Measurements from ENCODE around the gene TLX2.

Gene TLX2

DNA sequence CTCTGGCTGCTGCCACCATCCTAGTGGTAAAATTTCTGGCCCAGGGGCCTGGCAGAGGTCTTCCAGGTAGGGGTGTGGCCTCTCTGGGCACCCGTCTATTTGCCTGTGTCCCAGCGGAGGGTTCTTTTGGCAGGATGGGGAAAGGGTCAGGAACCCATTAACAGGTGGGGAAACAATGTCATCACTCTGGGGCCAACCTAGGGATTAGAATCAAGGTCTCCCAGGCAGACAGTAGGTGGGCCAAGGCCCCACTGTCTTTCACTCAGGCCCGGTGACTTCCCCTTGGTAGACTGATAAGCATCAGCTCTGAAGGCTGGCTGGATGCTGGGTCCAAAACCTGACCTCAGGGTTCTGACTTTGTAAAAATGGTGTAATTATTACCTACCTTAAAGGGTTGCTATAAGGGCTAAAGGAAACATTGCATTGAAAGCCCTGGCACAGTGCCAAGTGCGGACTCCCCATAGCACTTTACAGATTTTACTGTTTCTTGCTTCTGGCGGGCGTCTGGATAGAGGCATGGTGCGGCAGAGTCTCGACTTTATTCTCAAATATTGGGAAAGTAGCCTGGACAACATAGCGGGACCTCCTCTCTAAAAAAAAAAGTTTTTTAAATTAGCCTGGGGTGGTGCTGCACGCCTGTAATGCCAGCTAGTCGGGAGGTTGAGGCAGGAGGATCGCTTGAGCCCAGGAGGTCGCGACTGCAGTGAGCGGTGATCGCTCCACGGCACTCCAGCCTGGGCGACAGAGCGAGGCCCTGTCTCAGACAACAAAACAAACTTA, 17.1 kb upstream of the TLX2 start:
- DNase-seq (ENCODE audit: low read depth), result no peak

DNA sequence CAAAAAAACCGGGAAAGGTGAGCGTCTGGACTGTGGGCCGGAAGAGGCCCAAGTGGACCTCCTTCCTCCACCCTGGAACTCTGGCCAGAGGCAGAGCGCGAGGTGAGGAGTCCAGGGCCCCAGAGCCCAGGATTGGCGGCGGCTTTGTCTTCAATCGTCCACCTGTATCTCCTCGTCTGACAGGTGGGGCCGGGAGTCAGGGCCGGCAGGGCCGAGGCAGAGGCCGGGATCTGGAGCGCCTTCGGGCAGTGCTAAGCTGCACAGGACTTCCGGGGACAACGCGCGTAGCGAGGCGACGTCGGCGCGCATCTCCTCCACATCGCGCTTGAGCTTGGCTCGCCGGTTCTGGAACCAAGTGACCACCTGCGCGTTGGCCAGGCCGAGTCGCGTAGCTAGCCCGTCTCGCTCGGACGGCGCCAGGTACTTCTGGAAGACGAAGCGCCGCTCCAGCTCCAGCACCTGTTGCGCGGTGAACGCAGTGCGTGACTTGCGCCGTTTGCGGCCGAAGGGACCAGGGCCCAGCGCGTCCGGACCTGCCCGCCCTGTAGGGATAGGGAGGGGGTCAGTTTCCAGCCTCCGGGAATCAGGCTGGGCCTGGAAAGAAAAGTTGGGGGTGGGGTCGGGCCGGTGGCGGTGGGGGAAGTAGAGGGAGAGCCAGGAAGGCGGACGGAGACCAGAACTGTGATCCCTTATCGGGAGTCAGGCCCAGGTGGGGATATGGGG, 16.3 kb upstream of the TLX2 start:
- no peak for DNase-seq (ENCODE audit: low read depth)

GRCh38 chr2:74498500-74499266, 15.6 kb upstream of the TLX2 start:
- DNase-seq (ENCODE audit: low read depth), result no peak

DNA sequence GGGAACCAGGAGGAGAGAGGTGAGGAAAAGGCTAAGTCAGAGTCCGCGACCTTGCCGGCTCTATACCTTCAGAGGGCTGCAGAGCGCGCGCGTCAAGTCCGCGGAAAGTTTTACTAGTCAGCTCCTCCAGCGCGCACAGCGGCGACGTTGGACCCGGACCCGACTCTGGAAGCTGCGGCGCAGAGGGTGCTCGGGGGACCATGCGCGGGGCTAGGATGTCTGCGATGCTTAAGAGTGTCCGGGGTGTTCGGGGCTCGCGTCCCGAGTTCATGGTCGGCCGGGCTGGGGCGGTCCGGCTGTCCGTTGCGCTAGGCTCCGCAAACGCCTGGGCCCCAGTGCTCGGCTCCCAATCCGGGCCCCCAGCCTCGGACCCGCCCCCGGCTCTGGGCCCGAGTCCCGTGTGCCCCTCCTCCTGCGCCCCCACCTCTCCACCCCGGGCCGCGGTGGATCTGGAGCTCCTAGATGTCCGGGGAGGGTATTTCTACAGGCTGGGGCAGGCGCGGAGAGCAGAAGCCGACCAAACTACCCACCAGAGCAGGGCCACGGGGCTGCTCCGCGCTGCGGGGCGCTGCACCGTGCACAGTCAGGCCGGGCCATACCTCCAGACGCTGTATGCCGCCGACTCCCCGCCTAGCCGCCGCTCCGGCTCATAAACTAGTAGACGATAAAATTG, 14.8 kb upstream of the TLX2 start, which contains the start of gene LBX2:
Gene LBX2, minus strand, starts transcription at position 337 of the 673 bp plus-strand sequence. Its CDS starts 66 bp downstream, at position 271.
- no peak for DNase-seq (ENCODE audit: low read depth)

DNA sequence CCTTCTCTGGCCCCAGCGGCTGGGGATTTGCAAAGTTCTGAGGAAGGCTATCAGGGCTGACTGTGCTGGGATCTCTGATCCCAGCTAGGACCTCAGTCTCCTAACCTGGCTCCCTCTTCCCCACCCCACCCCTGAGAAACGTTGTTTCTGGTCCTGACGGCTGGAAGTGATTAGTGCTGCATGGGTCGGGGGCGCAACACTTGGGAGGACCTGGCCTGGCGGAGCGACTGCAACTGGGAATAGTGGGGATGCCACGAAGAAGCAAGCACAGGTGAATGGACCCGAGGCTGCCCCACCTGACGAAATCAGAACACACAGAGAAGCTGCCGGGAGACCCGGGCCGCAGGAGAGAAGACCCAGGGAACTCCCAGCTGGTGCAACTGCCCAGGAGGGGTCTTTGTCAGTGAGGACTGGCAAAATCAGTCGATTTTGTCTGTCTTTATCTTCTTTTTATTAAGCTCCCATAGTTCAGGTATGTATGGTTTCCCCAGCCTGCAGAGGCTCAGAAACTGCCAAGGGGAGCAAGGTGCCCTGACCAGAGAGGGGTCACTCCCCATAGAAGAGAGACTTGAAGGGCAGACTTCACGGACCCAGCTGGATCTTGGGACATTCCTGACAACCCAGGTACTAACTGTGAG, 14.2 kb upstream of the TLX2 start:
- DNase-seq (ENCODE audit: low read depth), result no peak

GRCh38 chr2:74500578-74500946, 13.7 kb upstream of the TLX2 start:
- DNase-seq (ENCODE audit: low read depth), result no peak

- DNase-seq (ENCODE audit: low read depth), result no peak
Observed at GRCh38 chr2:74501335-74502071, 12.7 kb upstream of the TLX2 start.

DNA sequence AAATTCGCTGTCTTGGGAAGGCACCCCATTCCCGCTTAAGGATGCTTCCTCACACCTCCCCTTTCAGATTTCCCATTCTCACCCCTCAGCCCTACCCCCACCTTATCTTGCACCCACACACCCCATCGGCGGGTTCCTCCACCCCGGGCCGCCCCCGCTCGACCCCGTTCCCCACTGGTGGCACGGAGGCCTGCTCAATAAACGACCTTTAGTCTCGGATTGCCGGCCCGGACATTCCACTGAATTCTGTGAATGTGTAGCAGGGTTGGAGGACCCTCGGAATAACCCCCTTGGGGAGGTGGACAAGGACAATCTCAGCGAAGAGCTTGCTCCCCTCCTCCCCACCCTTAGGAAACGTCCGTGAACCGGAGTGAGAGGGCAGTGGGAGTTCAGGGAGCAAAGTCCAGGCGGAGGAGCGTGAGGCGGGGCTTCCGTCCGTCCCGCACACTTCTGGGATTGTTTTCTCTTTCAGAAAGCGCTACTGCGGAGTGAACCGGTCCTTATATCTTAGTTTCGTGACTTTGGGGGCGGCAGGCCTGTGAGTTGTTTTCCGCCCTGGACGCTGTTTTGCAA, 12.0 kb upstream of the TLX2 start:
- DNase-seq (ENCODE audit: low read depth), result no peak

DNA sequence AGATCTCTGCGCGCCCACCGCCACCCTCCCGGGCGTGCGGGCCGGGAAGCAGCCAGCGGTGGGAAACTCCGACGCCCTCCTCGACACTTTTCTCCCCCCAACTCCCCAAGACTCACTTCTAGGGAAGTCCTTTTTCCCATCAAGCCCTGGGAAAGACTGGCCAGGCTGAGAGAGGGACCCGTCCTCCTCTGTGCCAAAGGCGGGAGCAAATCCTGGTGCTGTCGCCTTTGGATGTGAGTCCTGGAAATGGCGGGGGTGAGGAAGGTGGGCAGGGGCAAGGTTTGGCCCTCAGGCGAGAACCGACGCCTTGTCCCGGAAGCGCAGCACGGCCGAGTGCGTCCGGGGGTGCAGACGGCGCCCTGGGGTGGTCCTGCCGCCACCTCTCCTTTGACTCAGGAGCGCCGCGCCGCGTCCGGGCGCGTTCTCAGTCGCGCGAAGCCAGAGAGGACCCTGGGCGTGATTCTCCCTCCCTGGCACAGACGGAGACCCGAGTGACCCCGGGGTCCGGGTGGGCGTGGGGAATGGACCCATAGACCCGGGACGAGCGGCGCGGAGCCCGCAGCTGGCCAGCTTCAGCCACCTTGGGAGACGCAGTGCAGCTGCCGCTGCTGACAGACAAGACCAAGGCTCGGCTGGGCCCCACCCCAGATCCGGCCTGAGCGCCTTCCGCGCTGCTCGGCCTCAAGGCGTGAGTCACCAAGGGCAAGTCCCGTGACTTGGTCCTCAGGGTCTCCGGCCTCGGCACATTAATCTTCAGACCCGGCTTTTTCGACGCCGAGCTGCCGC, 11.3 kb upstream of the TLX2 start:
- DNase-seq (ENCODE audit: low read depth), result no peak

DNA sequence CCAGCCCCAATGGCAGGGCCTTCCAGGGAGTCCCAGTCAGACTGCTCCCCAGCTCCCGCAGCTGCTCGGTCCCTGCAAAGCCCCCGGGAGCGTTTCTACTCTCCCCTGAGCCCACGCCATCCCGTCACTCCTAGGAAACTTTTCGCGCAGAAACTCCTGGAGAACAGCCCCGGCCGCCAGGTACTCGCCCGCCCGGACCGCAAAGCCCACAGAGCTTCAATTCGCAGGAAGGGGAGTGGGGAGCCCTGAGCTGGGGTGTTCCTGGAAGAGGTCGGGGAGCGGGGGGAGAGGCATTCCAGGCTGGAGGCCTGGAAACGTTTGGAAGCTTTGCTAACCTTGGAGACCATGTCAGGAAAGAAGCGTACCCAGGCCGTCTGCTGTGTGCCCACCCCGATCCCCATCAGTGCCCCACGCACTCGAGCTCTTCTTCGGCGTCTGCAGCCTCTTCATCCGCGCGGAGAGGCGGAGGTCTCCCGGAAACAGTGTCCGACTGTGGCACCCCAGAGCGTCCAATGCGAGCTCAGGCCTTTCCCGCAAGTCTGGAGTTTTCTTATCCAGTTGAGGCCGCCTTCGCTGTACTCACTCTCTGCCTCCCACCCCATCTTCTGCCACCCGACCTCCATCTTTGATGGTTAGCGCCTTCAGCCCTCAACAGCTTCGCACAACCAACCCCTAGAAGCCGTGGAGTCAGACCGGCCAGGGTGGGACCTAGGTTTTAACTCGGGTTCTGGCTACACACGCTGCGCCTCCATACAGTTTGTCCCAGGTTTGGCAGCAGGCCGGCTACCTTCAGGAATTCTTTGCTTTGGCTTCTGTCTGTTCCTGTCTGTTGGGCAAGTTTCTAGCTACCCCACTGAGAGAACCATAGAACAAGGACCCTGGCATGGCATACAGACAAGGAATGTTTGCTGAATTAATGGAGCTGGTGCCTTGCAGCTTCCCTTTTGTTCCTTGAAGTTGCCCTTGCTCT, 10.5 kb upstream of the TLX2 start:
- no peak for DNase-seq (ENCODE audit: low read depth)

DNA sequence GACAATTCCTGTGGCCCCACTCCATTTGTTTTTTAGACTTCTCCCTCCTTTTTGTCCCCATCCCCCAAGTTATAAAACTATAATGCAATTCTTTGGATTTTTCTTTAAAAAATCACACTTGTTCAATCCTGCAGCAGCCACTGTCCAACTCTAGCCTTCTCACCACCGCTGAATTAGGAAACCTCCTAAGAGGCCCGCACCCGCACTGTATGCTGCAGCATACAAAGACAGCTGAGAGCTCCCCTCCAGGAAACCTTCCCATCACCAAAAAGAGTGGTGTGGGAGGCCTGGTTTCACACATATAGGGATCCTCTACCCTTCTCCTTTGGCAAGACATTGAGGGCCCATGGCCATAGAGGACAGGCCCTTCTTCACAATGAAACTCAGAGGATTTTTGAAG, 9.7 kb upstream of the TLX2 start:
- DNase-seq (ENCODE audit: low read depth), result no peak

- DNase-seq (ENCODE audit: low read depth), result no peak
Observed at GRCh38 chr2:74505448-74506246, 8.6 kb upstream of the TLX2 start.

GRCh38 chr2:74507145-74507925, 6.9 kb upstream of the TLX2 start, which contains the start of gene PCGF1:
Gene PCGF1, minus strand, starts transcription at chr2:74507695. Its CDS starts 27 bp downstream, at chr2:74507668.
- DNase-seq (ENCODE audit: low read depth), result peak; percentile 95

GRCh38 chr2:74507926-74508520, 6.2 kb upstream of the TLX2 start:
- DNase-seq (ENCODE audit: low read depth), result no peak

DNA sequence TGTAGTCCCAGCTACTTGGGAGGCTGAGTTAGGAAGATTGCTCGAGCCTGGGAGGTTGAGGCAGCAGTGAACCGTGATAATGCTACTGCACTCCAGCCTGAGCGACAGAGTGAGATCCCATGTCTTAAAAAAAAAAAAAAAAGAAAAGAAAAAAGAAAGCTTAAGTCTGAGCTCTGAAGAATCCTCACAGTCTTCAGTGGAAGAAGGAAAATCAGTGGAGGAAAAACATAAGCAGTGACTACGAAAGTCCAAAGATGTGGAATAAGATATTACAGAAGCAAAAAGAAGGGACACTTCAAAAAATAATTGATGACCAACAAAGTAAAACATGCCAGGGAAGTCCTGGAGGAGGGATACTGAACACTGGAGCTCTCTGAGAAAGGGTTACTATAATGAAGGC, 4.0 kb upstream of the TLX2 start:
- no peak for DNase-seq (ENCODE audit: low read depth)
